Prostate gland (tissue), 2 donors: ENCODE measurements around the gene MPPED1.

Experiments
- CTCF ChIP-seq, 4 experiments: fragments of 200-600 bp in 2 of 4; fragments of 450-650 bp in 2 of 4; sonication (generic) in 2 of 4; IDR thresholded peaks; 1 replicate in 3 of 4; 2 replicates in 1 of 4; pipeline ENCODE4 v1.5.1; 2016 to 2019; ENCODE audit warnings: antibody characterized with exemption in 4 of 4, mild to moderate bottlenecking in 2 of 4, moderate library complexity in 2 of 4
- POLR2A ChIP-seq: fragments of 450-650 bp; IDR thresholded peaks from one replicate; pipeline ENCODE4 v1.6.1; 2016; ENCODE audit warnings: antibody characterized with exemption, mild to moderate bottlenecking
- POLR2AphosphoS5 ChIP-seq: sonication (generic); formaldehyde crosslinking; IDR thresholded peaks from one replicate; pipeline ENCODE4 v1.6.1; 2017; ENCODE audit warnings: antibody characterized with exemption

- TF ChIP-seq CTCF (IDR thresholded peaks at IDR 0.05) (no peak), POLR2AphosphoS5 (no peak), POLR2A (no peak)
These were observed 47.7 kb upstream of the MPPED1 start for GRCh38 chr22:43364169-43364435.
